ENCODE data around the gene RNF180.
"Not testable (repeated sequence)": the region's sequence is repeated elsewhere in the genome, so short reads cannot be mapped to it uniquely, and the experiment has no call there.

Gene RNF180

GRCh38 chr5:64273276-64273675, 107.6 kb downstream of the RNF180 start:
- no peak overlapping the region for H3K4me3 ChIP-seq
- DNase-seq (ENCODE audit: low spot score): no peak
- H3K27ac ChIP-seq: no peak overlapping the region
- no peak for TF ChIP-seq CTCF (IDR thresholded peaks at IDR 0.05)

- H3K27ac ChIP-seq: no peak overlapping the region
- no peak for TF ChIP-seq CTCF (IDR thresholded peaks at IDR 0.05)
- DNase-seq (ENCODE audit: low spot score): no peak
- H3K4me3 ChIP-seq: no peak overlapping the region
Observed at GRCh38 chr5:64285188-64286130, 119.8 kb downstream of the RNF180 start.

- Histone ChIP-seq H3K27ac (no peak overlapping the region), H3K4me3 (no peak overlapping the region)
- TF ChIP-seq CTCF (IDR thresholded peaks at IDR 0.05): no peak
- no peak for DNase-seq (ENCODE audit: low spot score)
Observed at GRCh38 chr5:64286381-64286780, 120.7 kb downstream of the RNF180 start.

GRCh38 chr5:64288496-64288895, 122.9 kb downstream of the RNF180 start:
- H3K27ac ChIP-seq; H3K4me3 ChIP-seq; DNase-seq (ENCODE audit: low spot score): not testable (repeated sequence)

- TF ChIP-seq CTCF (IDR thresholded peaks at IDR 0.05): no peak
- no peak overlapping the region for H3K4me3 ChIP-seq
- no peak for DNase-seq (ENCODE audit: low spot score)
- no peak overlapping the region for H3K27ac ChIP-seq
Observed at GRCh38 chr5:64292611-64293215, 127.1 kb downstream of the RNF180 start.

GRCh38 chr5:64295101-64295500, 129.5 kb downstream of the RNF180 start:
- no peak for TF ChIP-seq CTCF (IDR thresholded peaks at IDR 0.05)

GRCh38 chr5:64298586-64298985, 132.9 kb downstream of the RNF180 start:
- no peak for DNase-seq (ENCODE audit: low spot score)
- Histone ChIP-seq H3K4me3 (no peak overlapping the region), H3K27ac (no peak overlapping the region)
- TF ChIP-seq CTCF (IDR thresholded peaks at IDR 0.05): no peak

More at GRCh38 chr5:64295101-64295500, 129.5 kb downstream of the RNF180 start:
- DNase-seq (ENCODE audit: low spot score): no peak
- no peak overlapping the region for H3K27ac ChIP-seq
- no peak overlapping the region for H3K4me3 ChIP-seq
